KOPT-K1 (cell line): ENCODE data around the gene CNTLN.
"Not testable (repeated sequence)": the region's sequence is repeated elsewhere in the genome, so short reads cannot be mapped to it uniquely, and the experiment has no call there.

Experiments used
- H3K27ac ChIP-seq: fragments of 200-600 bp; sonication (generic); 2 replicates; pipeline ENCODE4 v1.5.1; 2016; ENCODE audit warnings: antibody characterized with exemption, mild to moderate bottlenecking, low read depth, low read length; ENCODE audit not compliant: poor library complexity, severe bottlenecking
- H3K36me3 ChIP-seq: fragments of 200-600 bp; sonication (generic); 2 replicates; pipeline ENCODE4 v1.5.1; 2017; ENCODE audit warnings: antibody characterized with exemption, mild to moderate bottlenecking, low read length, moderate library complexity; ENCODE audit not compliant: insufficient read depth
- H3K9me3 ChIP-seq: fragments of 200-600 bp; sonication (generic); 2 replicates; pipeline ENCODE4 v1.5.1; 2017; ENCODE audit warnings: antibody characterized with exemption, low read length, mild to moderate bottlenecking; ENCODE audit not compliant: insufficient read depth, poor library complexity, severe bottlenecking

Gene CNTLN

DNA sequence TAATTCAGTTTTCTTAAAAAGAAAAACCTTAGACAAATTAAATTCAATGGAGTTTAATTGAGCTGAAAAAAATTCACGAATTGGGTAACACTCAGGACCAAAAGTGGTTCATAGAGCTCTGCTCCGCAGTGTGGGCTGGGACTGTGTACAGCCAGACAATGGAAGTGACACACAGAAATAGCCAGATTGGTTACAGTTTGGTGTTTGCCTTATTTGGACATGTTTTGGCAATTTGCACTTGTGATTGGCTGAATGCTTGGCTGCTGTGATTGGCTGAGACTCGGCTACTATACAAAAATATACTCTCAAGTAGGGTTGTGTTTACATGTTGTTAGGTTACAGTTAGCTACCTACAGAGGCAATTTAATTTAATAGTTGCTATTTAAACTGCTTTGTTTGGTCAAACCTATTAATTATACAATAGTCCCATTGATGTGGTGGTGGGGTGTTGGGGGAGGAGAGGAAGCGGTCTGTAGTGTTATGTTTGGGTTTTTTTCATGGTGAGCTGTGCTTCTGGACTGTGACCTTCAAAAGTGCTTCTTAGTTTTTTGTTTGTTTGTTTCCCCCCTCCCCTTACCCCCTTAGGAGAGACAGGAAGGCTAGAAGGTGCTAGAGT, 95.2 kb downstream of the CNTLN start:
- no peak overlapping the region for H3K27ac ChIP-seq
- 0 out of 2 replicates have a peak, but pooled peaks cover 9% of the 10 kb centered on the region for H3K36me3 ChIP-seq
- no peaks in the 10 kb centered on the region for H3K9me3 ChIP-seq

DNA sequence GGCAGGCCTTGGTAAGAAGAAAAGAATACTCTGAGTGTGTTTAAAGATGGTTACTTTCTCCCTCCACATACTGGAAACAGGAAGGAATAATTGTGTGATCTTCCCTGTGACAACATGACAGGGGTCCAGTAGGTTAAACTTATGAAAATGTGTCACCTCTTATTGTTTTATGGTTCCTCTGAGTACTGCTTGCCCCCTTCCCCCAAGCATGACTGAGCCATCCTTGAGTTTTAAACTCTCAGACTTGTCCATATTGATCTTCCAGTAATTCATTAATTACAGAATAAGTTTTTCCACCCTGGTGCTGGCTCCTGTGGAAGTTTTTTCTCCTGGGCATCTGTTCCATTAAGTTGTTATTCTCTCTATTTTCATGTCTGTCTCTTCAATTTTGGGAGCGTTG, 95.8 kb downstream of the CNTLN start:
- Histone ChIP-seq H3K9me3 (no peaks in the 10 kb centered on the region), H3K36me3 (0 out of 2 replicates have a peak, but pooled peaks cover 9% of the 10 kb centered on the region), H3K27ac (no peak overlapping the region)

GRCh38 chr9:17236147-17236546, 101.3 kb downstream of the CNTLN start:
- Histone ChIP-seq H3K36me3 (no peaks in the 10 kb centered on the region; the same call in 1 of the 2 replicates), H3K9me3 (no peaks in the 10 kb centered on the region), H3K27ac (no peak overlapping the region)

GRCh38 chr9:17246770-17247169, 111.9 kb downstream of the CNTLN start:
- Histone ChIP-seq H3K36me3 (peaks cover 23% of the 10 kb centered on the region; the same call in 1 of the 2 replicates), H3K27ac (no peak overlapping the region), H3K9me3 (peaks cover 45% of the 10 kb centered on the region)

DNA sequence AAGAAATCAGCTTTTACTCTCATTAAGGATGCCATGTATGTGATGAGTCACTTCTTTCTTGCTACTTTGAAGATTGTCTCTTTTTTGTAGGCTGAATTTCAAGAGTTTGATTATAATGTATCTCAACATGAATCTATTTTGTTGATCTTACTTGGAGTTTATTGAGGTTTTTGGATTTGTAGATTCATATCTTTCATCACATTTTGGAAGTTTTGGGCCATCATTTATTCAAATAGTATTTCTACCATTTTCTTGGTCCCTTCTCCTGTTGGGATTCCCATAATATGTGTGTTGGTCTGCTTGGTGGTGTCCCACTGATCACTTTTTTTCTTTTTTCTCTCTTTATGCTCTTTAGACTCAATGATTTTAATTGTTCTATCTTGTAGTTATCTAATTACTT, 116.3 kb downstream of the CNTLN start:
- Histone ChIP-seq H3K36me3 (peaks cover 15% of the 10 kb centered on the region; the same call in 1 of the 2 replicates), H3K27ac (no peak overlapping the region), H3K9me3 (peaks cover 63% of the 10 kb centered on the region)

DNA sequence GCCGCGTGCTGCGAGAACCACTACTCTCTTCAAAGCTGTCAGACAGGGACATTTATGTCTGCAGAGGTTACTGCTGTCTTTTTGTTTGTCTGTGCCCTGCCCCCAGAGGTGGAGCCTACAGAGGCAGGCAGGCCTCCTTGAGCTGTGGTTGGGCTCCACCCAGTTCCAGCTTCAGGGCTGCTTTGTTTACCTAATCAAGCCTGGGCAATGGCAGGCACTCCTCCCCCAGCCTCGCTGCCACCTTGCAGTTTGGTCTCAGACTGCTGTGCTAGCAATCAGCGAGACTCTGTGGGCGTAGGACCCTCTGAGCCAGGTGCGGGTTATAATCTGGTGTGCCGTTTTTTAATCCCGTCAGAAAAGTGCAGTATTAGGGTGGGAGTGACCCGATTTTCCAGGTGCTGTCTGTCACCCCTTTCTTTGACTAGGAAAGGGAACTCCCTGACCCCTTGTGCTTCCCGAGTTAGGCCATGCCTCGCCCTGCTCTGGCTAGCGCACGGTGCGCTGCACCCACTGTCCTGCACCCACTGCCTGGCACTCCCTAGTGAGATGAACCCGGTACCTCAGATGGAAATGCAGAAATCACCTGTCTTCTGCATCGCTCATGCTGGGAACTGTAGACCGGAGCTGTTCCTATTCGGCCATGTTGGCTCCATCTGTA, 133.8 kb downstream of the CNTLN start:
- not testable (repeated sequence) for H3K9me3 ChIP-seq, H3K36me3 ChIP-seq, H3K27ac ChIP-seq

- Histone ChIP-seq H3K27ac (no peak overlapping the region), H3K9me3 (no peaks in the 10 kb centered on the region), H3K36me3 (no peaks in the 10 kb centered on the region)
Measured at GRCh38 chr9:17269799-17270198, 135.0 kb downstream of the CNTLN start.

- Histone ChIP-seq H3K27ac (peak overlapping the region; percentile 6), H3K36me3 (no peaks in the 10 kb centered on the region), H3K9me3 (no peaks in the 10 kb centered on the region)
Measured at GRCh38 chr9:17272536-17272935, 137.7 kb downstream of the CNTLN start.

DNA sequence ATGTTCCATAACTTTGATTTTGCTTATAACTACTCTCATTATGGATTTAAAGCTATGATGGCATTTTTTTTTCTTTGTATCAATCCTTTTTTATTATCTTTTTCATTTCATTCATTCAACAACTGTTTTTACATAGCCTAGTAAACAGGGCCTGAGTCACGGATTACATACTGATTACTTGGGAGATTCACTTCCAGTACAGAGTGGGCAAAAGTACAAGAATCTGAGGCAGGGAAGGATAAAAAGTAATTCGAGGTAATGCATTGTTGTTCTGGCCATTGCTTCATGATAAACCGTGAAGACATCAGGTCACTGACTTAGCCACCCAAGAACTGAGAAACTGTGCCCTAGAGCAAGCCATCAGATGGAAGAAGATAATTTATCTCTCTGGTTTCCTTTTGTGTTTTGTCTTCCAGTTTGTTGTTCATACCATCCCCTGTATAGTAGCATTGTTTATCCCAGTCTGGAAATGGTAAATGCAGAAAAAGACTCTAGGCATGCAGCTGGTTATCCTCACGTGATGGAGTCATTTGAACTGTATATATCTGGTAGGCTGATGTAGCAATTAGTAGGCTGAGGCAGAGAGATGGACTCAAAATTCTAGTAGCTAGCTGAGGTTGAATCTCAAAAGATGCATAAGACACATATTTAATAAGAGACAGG, 145.6 kb downstream of the CNTLN start:
- H3K36me3 ChIP-seq: no peaks in the 10 kb centered on the region; the same call in 1 of the 2 replicates
- peaks cover 8% of the 10 kb centered on the region for H3K9me3 ChIP-seq
- no peak overlapping the region for H3K27ac ChIP-seq

- H3K36me3 ChIP-seq: not testable (repeated sequence)
- peaks cover 16% of the 10 kb centered on the region for H3K9me3 ChIP-seq
Measured at GRCh38 chr9:17290673-17291072, 155.8 kb downstream of the CNTLN start.

DNA sequence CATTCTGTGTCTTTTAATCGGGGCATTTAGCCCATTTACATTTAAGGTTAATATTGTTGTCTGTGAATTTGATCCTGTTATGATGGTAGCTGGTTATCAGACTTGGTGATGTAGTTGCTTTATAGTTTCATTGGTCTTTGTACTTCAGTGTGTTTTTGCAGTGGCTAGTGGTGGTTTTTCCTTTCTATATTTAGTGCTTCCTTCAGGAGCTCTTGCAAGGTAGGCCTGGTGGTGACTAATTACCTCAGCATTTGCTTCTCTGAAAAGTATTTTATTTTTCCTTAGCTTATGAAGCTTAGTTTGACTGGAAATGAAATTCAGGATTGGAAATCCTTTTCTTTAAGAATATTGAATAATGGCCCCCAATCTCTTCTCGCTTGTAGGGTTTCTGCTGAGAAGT, 156.9 kb downstream of the CNTLN start:
- Histone ChIP-seq H3K36me3 (0 out of 2 replicates have a peak, but pooled peaks cover 4% of the 10 kb centered on the region), H3K9me3 (peaks cover 16% of the 10 kb centered on the region), H3K27ac (no peak overlapping the region)

More at GRCh38 chr9:17290673-17291072, 155.8 kb downstream of the CNTLN start:
- not testable (repeated sequence) for H3K27ac ChIP-seq

DNA sequence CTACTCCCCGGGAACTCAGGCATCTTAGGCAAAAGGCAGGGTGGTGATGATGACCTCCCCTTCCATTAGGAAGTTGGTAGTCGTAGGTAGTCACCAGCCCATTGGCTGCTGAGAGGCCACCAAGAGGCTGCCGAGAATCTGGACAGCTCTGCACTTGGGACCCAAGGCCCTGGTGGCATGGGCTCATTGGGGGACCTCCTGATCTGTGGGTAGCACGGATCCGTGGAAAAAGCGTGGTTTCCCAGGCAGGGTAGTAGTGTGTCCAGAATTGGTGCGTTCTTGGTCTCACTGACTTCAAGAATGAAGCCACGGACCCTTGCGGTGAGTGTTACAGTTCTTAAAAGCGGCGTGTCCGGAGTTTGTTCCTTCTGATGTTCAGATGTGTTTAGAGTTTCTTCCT, 158.8 kb downstream of the CNTLN start:
- Histone ChIP-seq H3K27ac (no peak overlapping the region), H3K36me3 (0 out of 2 replicates have a peak, but pooled peaks cover 4% of the 10 kb centered on the region), H3K9me3 (peaks cover 16% of the 10 kb centered on the region)

GRCh38 chr9:17294822-17295624, 160.2 kb downstream of the CNTLN start:
- H3K9me3 ChIP-seq: peaks cover 16% of the 10 kb centered on the region
- no peak overlapping the region for H3K27ac ChIP-seq
- H3K36me3 ChIP-seq: 0 out of 2 replicates have a peak, but pooled peaks cover 4% of the 10 kb centered on the region

DNA sequence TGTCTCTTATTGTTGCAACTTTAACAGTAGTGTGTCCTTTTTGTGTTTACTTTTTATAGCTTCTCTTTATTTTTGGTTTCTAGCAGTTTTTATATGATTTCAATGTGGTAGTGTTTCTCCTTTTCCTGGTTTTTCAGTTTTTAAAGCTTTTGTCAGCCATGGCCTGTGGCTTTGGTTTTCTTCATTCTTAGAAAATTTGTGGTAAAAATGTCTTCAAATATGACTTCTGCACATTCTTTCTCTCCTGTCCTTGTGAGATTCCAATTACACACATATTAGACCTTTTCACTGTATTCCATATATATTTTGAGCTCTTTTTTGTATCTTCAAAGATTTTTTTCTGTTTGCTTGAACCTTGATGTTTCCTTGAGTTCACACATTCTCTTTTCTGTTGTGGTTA, 180.5 kb downstream of the CNTLN start:
- Histone ChIP-seq H3K27ac (no peak overlapping the region), H3K36me3 (no peaks in the 10 kb centered on the region), H3K9me3 (peaks cover 6% of the 10 kb centered on the region)

- no peaks in the 10 kb centered on the region for H3K9me3 ChIP-seq
- H3K36me3 ChIP-seq: no peaks in the 10 kb centered on the region
- no peak overlapping the region for H3K27ac ChIP-seq
Measured at GRCh38 chr9:17318821-17319320, 184.0 kb downstream of the CNTLN start.
